IMR-90 (cell line): ENCODE data around the gene P2RX5. TPM values are rescaled to one million over a fixed set of nuclear protein-coding genes. Genes with fewer than 3 reads are reported as not detected.

Experiments
- CTCF ChIP-seq: conservative IDR thresholded peaks from 2 replicates; pipeline ENCODE4 v1.5.1; 2012; ENCODE audit warnings: mild to moderate bottlenecking, low read depth, low read length, improper control_type of control experiment
- polyA plus RNA-seq, 3 experiments: library from polyadenylated mRNA; depleted of rRNA; stranded (reverse); fragments of >200 nt; gene quantifications; 2 replicates each; pipeline ENCODE4 v1.2.3, GENCODE V29; 2012; ENCODE audit warnings: low replicate concordance in 1 of 3
- total RNA-seq: library from RNA; depleted of rRNA; stranded (reverse); fragments of >200 nt; gene quantifications from 2 replicates; pipeline ENCODE4 v1.2.3, GENCODE V29; 2012

The P2RX5 gene
- total and polyA plus RNA-seq, 2 of the 4 experiments (the other 2 are of a cell fraction), result 1.8 to 3.7 TPM

GRCh38 chr17:3663102-3664011 is 32.6 kb downstream of the P2RX5 start (continued):
- TF ChIP-seq CTCF, result no peak
